Dermis blood vessel endothelial cell (primary cell): ENCODE results near the gene ABCC12. TPM values are rescaled to one million over a fixed set of nuclear protein-coding genes. Genes with fewer than 3 reads are reported as not detected.
"Not testable (repeated sequence)": the region's sequence is repeated elsewhere in the genome, so short reads cannot be mapped to it uniquely, and the experiment has no call there.

Experiments
- DNase-seq: peaks from one replicate; pipeline ENCODE4 v3.0.0; 2010
- total RNA-seq: library from RNA; depleted of rRNA; stranded (reverse); fragments of >200 nt; gene quantifications from 2 replicates; pipeline ENCODE4 v1.2.3, GENCODE V29; 2014

ABCC12 gene
- total RNA-seq = not detected in 2 replicates

- no peak for DNase-seq
Observed at GRCh38 chr16:48155926-48156789, at the start of gene ABCC12. ABCC12 (minus strand) TSS chr16:48155993; CDS start chr16:48146424, 9,569 bp downstream.

DNA sequence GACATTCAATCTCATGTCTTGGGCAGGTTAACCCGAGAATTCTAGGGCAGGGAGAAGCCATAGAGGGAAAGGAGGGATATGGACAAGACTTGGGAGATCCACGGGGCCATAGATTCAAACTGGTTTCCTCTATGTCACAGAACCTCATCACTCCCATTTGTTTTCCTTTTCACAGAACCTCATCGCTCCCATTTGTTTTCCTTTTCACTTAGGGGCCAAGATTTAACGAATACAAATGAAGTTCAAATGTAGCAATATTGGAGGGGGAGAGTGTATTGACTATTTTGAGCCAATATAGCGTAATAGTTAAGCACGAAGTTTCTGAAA is 49.0 kb upstream of the ABCC12 start:
- no peak for DNase-seq

- DNase-seq = no peak
Observed at GRCh38 chr16:48203974-48204824, 48.4 kb upstream of the ABCC12 start.

- DNase-seq = no peak
Observed at GRCh38 chr16:48201515-48202201, 45.9 kb upstream of the ABCC12 start.

DNA sequence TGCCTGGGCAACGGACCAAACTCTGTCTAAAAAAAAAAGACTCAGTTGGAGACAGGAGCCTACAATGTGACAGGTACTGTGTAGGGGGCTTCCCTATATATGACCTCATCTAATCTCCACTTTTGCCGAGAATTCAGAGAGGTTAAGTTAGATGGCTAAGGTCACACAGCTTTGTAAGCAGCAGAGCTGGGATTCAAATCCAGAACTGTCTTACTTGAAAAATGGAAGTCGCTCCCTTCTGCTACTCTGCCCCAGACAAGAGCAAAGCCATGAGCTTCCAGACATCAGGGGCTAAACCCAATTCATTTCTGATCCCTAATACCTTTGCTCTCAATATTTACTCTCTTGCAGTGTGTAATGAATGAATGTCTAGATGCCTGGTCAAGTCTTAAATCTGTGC is 41.5 kb upstream of the ABCC12 start:
- no peak for DNase-seq

GRCh38 chr16:48194828-48195556 is 39.2 kb upstream of the ABCC12 start:
- peak; percentile 43 for DNase-seq

GRCh38 chr16:48193846-48194245 is 38.1 kb upstream of the ABCC12 start:
- no peak for DNase-seq

- DNase-seq = no peak
Observed at GRCh38 chr16:48188449-48189102, 32.8 kb upstream of the ABCC12 start.

- DNase-seq = no peak
Observed at GRCh38 chr16:48187779-48188178, 32.0 kb upstream of the ABCC12 start.

GRCh38 chr16:48184681-48185080 is 28.9 kb upstream of the ABCC12 start:
- DNase-seq = no peak

DNA sequence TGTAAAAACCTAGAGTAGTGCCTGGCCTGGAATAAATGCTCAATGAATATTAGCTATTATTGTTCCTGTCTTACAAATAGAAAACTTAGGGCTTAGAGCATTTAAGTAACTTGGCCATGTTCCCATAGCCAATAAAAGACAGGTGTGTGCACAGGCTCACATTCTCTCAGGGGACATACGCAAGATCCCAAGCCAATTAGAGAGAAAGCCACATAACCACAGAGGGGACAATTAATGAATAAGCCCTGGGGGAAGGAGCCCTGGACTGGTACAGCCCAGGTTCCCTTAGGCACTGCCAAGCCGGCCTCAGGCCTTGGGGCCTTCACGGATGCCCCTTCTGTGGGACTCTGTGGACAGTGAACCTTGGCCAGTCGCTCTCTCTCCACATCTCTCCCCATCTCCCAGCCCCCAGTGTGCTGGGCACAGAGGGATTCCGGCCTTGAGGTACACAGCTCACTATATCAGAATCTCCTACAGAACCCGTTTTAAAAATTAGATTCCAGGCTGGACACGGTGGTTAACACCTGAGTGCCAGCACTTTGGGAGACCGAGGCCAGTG is 27.3 kb upstream of the ABCC12 start:
- no peak for DNase-seq

DNA sequence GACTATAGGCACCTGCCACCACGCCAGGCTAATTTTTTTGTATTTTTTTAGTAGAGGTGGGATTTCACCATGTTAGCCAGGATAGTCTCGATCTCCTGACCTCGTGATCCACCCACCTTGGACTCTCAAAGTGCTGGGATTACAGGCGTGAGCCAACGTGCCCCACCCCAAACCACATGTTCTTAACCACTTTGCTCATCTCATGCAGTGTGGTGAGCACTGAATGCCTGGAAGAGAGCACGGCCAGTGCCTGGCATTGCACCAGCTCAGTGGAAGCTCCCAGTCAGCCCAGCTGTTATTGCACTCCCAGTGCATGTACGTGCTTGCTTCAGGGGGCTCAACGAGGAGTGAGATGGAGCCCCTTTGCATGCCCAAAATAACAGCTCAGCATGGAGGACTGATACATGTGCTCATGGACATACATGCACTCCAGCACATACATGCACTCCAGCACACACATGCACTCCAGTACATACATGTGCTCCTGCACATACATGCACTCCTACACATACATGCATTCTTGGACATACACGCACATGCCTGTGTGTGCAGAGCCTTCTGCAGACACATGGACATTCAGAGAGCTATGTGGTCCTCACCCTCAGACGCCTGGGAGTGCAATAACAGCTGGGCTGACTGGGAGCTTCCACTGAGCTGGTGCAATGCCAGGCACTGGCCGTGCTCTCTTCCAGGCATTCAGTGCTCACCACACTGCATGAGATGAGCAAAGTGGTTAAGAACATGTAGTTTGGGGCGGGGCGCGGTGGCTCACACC is 26.1 kb upstream of the ABCC12 start:
- DNase-seq = not testable (repeated sequence)

DNA sequence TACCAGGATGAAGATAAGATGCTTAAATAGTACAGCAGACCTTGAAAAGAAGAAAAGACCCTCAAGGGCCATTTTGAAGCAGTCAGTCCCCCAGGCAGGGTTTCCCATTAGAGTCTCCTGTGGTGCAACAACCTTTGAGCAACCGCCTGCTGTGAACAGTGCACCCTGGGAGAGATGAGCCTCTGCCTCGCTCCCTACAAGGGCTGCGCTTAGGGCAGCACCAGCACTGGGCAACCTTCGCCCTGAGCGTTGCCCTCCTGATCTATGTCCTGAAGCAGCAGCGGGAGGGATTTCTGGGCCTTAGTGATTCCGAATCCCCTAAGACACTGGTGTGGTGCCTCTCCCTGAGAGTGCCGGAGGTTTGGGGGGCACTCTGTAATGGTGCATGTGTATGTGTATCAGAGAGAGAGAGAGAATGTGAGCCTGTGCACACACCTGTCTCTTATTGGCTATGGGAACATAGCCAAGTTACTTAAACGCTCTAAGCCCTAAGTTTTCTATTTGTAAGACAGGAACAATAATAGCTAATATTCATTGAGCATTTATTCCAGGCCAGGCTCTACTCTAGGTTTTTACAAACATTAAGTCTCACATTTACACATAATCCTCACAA is 25.2 kb upstream of the ABCC12 start:
- no peak for DNase-seq

GRCh38 chr16:48176635-48177408 is 21.0 kb upstream of the ABCC12 start:
- DNase-seq = no peak

GRCh38 chr16:48173889-48174288 is 18.1 kb upstream of the ABCC12 start:
- no peak for DNase-seq

DNA sequence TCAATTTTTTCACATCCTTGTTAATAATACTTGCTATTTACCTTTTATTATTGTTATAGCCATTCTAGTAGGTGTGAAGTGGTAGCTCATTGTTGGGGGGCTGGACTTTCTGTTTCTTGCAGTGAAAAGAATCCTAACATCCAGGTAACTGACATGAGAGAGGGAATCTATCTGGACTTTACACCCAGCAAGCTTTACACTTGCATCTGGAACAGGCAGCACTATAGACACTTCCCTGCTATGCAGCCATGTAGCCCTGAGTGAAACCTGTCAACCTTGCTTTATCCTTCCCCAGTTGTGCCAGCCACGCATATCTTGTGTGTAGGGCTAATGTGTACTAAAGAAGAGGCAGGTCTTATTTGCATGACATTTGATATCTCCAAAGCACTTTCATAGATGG is 16.9 kb upstream of the ABCC12 start:
- DNase-seq = no peak

DNA sequence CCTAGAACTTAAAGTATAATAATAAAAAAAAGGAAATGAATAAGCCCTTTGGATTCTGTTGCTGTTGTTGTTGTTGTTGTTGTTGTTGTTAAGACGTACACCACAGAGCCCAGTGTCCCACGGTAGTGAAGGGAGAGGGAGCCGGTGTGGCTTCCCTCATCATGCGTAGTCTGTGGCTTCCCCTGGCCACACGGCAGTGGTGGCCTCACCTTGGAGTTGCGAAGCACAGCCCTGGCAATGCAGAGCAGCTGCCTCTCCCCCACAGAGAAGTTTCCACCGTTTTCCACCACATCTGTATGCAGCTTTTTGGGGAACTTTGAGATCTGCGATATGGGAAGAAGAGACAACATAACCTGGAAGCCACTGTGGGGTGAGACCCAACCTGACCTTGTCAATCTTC is 14.1 kb upstream of the ABCC12 start:
- DNase-seq = no peak

- DNase-seq = no peak
Observed at GRCh38 chr16:48168075-48168474, 12.3 kb upstream of the ABCC12 start.

DNA sequence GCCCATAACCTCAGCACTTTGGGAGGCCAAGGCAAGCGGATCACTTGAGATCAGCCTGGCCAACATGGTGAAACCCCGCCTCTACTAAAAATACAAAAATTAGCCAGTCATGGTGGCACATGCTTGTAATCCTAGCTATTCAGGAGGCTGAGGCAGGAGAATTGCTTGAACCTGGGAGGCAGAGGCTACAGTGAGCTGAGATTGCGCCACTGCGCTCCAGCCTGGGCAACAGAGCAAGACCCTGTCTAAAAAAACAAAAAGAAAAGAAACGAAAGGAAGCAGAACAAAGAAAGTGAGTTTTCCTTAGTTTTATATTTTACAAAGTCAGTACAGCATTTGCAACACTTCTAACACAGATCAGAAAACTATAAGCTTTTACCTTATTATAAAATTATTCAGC is 10.8 kb upstream of the ABCC12 start:
- not testable (repeated sequence) for DNase-seq
